Activated CD4-positive, alpha-beta T cell treated with anti-CD3 and anti-CD28 coated beads, Interleukin-2, amount 50 U/mL, for 24 hours (primary cell): ENCODE data around the gene FGF18.
"Not testable (repeated sequence)": the region's sequence is repeated elsewhere in the genome, so short reads cannot be mapped to it uniquely, and the experiment has no call there.

Source experiments
- DNase-seq, 2 donors: peaks; one replicate each; pipeline ENCODE4 v3.0.0-alpha.2; 2020; ENCODE audit warnings: low read depth in 1 of 2, low spot score in 1 of 2

FGF18 gene

DNA sequence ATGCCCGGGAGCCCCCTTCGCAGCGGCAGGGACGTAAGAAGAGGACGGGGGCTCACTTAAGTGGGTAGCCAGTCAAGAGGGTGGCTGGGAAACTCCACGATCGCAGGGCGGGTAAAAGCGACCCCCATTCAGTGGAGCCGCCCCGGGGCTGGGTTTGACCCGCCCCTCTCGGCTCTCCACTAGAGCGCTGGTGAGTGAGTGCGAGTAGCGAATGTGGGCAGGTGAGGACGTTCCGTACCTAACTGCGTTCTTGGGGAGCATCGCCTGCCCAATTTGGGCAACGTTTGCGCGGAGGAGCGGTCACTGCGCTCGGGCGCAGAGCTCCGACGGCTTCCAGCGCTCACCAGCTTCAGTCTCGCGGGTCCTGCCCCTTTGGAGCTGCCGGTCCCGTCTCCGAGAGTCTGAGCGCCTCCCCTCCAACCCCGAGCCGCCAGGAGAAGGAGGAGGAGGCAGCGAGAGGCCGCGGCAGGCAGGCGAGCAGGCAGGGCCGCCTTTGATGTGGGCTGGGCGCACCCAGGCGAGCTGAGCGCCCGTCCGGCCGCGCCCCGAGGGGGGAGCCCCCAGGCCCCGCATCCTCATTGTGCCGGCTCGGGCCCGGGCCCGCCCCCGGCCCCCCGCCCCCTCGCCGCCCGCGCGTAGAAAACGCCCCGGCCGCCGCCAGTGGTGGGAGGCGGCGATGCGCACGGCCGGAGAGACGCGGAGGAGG is at the start of gene FGF18:
Gene FGF18 (plus strand): TSS at position 666 of the 706 bp plus-strand sequence. CDS start 553 bp downstream, outside the sequence.
- peak in 1 of 2 donors; percentile 14 for DNase-seq

- DNase-seq, result no peak
Measured at GRCh38 chr5:171369898-171370297, 49.5 kb upstream of the FGF18 start.

- not testable (repeated sequence) for DNase-seq
Measured at GRCh38 chr5:171370881-171371280, 48.6 kb upstream of the FGF18 start.

DNA sequence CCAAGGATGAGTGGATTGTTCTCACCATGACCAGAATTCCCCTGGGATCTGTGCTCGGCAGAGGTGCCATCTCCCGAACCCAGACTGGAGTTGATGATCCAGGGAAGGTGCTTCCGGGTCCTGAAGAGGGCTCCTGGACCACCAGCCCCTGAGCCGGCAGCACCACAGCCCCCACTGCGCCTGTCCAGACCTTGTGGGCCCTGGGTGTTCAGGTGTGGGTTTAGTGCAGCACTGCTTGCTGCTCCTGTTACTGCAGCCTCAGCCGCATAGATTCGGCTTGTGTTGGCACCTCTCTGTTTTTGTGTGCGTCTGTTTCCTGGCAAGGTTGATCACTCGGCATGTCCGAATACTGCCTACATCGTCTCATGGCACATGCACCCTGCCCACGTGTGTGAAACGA is 48.1 kb upstream of the FGF18 start:
- no peak for DNase-seq

DNA sequence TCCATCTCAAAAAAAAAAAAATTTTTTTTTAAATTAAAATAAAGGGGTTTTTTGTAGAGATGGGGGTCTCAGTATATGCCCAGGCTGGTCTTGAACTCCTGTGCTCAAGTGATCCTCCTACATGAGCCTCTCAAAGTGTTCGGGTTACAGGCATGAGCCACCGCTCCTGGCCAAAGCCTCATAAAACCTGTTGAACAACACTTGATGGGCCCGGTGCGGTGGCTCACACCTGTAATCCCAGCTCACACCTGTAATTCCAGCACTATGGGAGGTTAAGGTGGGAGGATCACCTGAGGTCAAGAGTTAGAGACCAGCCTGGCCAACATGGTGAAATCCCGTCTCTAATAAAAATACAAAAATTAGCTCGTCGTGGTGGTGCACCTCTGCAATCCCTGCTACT is 39.5 kb upstream of the FGF18 start:
- DNase-seq, result no peak

DNA sequence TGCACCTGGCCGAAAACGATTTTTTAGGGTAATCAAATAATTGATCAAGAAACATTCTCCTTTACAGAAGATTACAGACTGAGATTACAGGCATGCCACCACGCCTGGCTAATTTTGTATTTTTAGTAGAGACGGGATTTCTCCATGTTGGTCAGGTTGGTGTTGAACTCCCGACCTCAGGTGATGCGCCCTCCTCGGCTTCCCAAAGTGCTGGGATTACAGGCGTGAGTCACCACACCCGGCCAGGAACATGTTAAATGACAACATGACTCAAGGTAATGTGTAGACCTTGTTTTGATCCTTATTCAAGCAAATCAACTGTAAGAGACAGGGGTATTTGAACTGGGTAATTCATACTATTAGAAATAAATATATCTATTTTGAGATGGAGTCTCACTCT is 35.0 kb upstream of the FGF18 start:
- not testable (repeated sequence) for DNase-seq

DNA sequence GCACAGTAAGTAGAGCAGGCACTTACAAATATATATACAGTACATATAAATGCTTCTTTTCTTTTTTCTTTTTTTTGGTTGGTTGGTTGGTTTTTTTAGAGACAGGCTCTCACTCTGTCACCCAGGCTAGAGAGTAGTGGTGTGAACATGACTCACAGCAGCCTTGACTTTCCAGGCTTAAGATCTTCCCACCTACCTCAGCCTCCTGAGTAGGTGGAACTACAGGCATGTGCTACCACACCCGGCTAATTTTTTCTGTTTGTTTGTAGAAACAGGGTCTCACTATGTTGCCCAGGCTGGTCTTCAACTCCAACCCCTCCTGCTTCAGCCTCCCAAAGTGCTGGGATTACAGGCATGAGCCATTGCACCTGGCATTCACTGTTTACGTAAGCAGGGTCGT is 34.4 kb upstream of the FGF18 start:
- peak in 1 of 2 donors; percentile 50 for DNase-seq

GRCh38 chr5:171386006-171386671 is 33.3 kb upstream of the FGF18 start:
- DNase-seq, result no peak

- DNase-seq, result no peak
Measured at GRCh38 chr5:171386861-171387344, 32.5 kb upstream of the FGF18 start.

GRCh38 chr5:171387345-171387969 is 32.0 kb upstream of the FGF18 start, which contains the start of gene NPM1:
Gene NPM1 (plus strand): TSS chr5:171387849. CDS start chr5:171387949, 100 bp downstream.
- DNase-seq, result peak; percentile 93 to 97

DNA sequence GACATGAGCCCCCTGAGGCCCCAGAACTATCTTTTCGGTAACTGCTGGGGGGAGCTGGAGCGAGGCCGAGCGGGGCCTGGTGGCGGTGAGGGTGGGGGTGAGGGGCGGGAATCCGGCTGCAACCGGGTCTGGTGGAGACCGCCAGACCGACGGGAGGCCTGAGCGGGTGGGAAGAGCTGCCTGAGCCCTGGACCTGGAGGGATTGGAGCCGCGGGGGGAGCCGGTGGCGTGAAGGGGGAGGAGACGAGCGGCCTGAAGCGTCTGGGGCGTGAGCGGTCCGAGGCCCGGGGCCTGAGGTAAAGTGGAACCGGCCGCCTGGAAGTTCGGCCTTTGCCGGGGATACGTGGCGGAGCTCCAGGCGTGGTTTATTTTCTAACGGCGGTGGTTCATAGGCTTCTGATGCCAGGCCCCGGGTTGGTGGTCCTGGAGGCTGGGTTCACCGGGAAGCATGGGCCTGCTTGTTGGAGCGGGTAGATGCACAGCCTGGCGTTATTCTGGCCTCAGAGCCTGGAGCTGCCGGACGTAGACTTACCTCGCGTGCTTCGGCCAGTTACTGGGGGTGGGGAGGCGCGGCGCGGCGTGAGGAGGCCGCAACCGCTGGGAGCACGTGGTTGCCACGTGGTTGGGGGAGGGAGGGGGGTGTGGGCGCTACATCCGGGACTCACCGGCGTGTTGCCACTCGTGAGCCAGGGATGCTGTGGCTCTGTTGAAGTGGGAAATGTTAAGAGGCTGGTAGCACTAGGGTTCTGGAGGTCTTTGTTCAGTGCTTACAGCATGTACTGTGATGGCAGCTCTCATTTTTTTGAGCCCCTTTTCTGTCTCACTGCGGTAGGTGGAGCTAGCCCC is 31.3 kb upstream of the FGF18 start:
- DNase-seq, result peak; percentile 75 to 76

DNA sequence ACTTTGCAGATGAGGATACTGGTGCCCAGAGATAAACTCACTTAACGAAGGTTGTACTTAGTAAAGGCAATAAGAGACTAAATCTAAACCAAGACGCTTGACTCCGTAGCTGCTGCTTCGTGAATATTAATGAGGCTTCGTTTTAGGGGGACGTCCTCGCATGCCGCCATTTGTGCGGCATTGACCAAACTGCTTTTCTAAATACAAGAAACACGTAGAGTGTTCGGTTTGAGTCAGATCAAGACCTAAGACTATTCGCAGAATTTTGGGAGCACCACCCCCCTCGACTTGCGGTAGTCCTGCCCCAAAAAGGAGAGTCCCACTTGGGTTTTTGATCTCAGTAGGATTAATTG is 30.7 kb upstream of the FGF18 start:
- peak in 1 of 2 donors; percentile 19 for DNase-seq

- no peak for DNase-seq
Measured at GRCh38 chr5:171390883-171391677, 28.4 kb upstream of the FGF18 start.

DNA sequence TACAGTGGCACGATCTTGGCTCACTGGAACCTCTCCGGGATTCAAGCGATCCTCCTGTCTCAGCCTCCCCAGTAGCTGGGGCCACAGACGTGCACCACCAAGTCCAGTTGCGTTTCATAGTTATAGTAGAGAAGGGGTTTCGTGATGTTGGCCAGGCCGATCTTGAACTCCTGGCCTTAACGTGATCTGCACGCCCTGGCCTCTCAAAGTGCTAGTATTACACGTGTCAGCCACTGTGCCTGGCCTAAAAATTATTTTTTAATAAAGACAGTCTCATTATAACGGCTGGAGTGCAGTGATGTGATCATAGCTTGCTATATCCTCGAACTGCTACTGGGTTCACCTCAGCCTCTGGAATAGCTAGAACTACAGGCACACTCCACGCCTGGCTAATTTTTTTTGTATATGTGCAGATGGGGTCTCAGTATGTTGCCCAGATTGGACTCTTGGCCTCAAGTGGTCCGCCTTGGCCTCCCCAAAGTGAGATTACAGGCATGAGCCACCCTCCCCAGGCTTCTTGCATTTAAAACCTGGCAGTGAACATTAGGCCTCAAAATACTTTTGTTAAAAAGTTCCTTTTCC is 27.4 kb upstream of the FGF18 start:
- no peak for DNase-seq

DNA sequence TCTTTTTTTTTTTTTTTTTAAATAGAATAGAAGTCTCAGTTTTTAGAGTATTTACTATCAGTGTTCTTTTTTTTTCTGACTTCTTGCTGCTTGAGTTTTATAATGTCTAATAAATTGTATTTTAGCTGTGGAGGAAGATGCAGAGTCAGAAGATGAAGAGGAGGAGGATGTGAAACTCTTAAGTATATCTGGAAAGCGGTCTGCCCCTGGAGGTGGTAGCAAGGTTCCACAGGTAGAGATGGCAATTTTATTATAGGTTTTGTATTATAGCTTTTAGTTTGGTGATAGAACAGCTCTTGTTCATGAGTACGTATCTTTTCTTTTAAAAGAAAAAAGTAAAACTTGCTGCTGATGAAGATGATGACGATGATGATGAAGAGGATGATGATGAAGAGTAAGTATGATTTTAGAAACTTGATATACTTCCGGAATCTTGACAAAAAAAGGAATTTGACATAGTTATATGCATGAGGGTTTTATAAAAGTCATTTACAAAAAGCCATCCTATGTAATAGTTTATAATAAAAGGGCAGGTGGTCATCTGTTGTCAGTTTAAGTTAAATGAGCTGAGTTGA is 26.8 kb upstream of the FGF18 start:
- no peak for DNase-seq

DNA sequence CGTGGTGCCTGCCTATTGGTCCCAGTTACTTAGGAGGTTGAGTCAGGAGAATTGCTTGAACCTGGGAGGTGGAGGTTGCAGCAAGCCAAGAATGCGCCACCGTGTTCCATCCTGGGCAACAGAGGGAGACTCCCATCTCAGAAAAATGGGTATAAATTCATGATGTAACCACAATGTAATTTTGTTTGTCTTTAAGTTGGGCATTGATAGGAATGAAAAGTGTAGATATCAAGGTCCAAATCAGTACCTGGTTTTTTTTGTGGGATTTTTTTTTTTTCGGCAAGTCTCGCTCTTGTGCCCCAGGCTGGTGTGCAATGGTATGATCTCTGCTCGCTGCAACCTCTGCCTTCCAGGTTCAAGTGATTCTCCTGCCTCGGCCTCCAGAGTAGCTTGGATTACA is 24.4 kb upstream of the FGF18 start:
- DNase-seq, result no peak

GRCh38 chr5:171396583-171396982 is 22.9 kb upstream of the FGF18 start:
- not testable (repeated sequence) for DNase-seq

- no peak for DNase-seq
Measured at GRCh38 chr5:171397190-171397589, 22.3 kb upstream of the FGF18 start.

DNA sequence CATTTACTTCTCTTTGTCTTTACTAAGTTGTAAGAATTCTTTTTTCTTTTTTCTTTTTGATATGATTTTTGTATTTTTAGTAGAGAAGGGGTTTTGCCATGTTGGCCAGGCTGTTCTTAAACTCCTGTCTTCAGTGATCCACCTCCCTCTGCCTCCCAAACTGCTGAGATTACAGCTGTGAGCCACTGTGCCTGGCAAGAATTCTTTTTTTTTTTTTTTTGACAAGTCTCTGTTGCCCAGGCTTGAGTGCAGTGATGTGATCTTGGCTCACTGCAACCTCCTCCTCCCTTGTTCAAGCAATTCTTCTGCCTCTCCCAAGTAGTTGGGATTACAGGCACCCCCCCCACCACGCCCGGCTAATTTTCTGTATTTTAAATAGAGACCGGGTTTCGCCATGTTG is 21.8 kb upstream of the FGF18 start:
- DNase-seq, result no peak

DNA sequence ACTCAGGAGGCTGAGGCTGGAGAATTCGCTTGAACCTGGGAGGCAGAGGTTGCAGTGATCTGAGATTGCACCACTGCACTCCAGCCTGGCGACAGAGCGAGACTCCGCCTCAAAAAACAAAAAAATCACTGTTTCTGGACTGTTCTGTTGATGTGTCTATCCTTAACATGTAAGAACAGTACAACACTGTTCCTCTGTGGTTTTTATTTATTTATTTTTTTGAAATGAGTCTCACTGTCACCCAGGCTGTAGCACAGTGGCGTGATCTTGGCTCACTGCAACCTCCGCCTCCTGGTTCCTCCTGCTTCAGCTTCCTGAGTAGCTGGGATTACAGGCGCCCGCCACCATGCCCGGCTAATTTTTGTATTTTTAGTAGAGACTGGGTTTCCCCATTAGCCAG is 20.8 kb upstream of the FGF18 start:
- DNase-seq, result not testable (repeated sequence)
